ENCODE data around the gene STEAP4. TPM values are rescaled to one million over a fixed set of nuclear protein-coding genes. Genes with fewer than 3 reads are reported as not detected.

The STEAP4 gene
- total and polyA plus RNA-seq, 9 of the 15 experiments (the other 6 are each of a cell fraction or from before 2014, with no cell fraction given), result 0.07 TPM; not detected in 8

GRCh38 chr7:88305044-88305443 is 1.6 kb downstream of the STEAP4 start:
- peaks cover 2 to 15% of the 10 kb centered on the region in 2 experiments; a peak in 3 of 5 replicates for H3K27me3 ChIP-seq (ENCODE audit: control insufficient read depth in 2 of 2, insufficient read depth in 2 of 2, low read length in 2 of 2)
- no peak for FAIRE-seq
- no peak overlapping the region for H3K4me2 ChIP-seq (ENCODE audit: insufficient read depth, low read length)
- 2% methylated on average over 3 of the region's 3 CpGs for WGBS (ENCODE audit: insufficient coverage, low coverage, missing lambda C conversion rate)
- intact Hi-C loops (cut with micrococcal nuclease), result no loop called here
- H3K79me2 ChIP-seq (ENCODE audit: control insufficient read depth, insufficient read depth, low read length), result no peaks in the 10 kb centered on the region
- H3K9me1 ChIP-seq (ENCODE audit: control insufficient read depth, insufficient read depth, low read length), result no peaks in the 10 kb centered on the region
- no peaks in the 10 kb centered on the region for H4K20me1 ChIP-seq (replicated peaks; ENCODE audit: control insufficient read depth, insufficient read depth, low read length)
- TF ChIP-seq CHCHD3 (CRISPR knock-in tag; IDR thresholded peaks at IDR 0.05) (no peak), ESRRB (CRISPR knock-in tag; IDR thresholded peaks at IDR 0.05; ENCODE audit: borderline replicate concordance) (no peak), ZNF253 (CRISPR knock-in tag; conservative IDR thresholded peaks at IDR 0.05) (no peak), MAFG (tag; conservative IDR thresholded peaks at IDR 0.05) (no peak), ATF4 (CRISPR knock-in tag; IDR thresholded peaks at IDR 0.05) (no peak), ZFP1 (CRISPR knock-in tag; IDR thresholded peaks at IDR 0.05) (no peak), GATA2 (CRISPR knock-in tag; IDR thresholded peaks at IDR 0.05) (no peak), U2AF2 (optimal IDR thresholded peaks at IDR 0.05; ENCODE audit: low read depth, low read length) (no peak), CXXC5 (CRISPR knock-in tag; IDR thresholded peaks at IDR 0.05) (no peak)
- TF ChIP-seq, protein P1, sequence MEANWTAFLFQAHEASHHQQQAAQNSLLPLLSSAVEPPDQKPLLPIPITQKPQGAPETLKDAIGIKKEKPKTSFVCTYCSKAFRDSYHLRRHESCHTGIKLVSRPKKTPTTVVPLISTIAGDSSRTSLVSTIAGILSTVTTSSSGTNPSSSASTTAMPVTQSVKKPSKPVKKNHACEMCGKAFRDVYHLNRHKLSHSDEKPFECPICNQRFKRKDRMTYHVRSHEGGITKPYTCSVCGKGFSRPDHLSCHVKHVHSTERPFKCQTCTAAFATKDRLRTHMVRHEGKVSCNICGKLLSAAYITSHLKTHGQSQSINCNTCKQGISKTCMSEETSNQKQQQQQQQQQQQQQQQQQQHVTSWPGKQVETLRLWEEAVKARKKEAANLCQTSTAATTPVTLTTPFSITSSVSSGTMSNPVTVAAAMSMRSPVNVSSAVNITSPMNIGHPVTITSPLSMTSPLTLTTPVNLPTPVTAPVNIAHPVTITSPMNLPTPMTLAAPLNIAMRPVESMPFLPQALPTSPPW (CRISPR knock-in tag; IDR thresholded peaks at IDR 0.05), result no peak
- no peak for ATAC-seq
- H3K36me3 ChIP-seq (ENCODE audit: control insufficient read depth, insufficient read depth, low read length), result no peaks in the 10 kb centered on the region
- ChIA-PET CTCF (ENCODE audit: low intra/inter-chr PET ratio) (no interaction called here), POLR2A (no interaction called here)
- H3K4me1 ChIP-seq (replicated peaks in 1 of 2; ENCODE audit: control insufficient read depth in 2 of 2, insufficient read depth in 2 of 2, low read length in 2 of 2), result peaks cover 0 to 3% of the 10 kb centered on the region in 2 experiments; a peak in 1 of 5 replicates
- BruUV-seq (replicated peaks), result no TSS peak
- DNase-seq (ENCODE audit: extremely low read depth in 1 of 4, low spot score in 3 of 4), result no peak
- no peak overlapping the region for H3K9ac ChIP-seq (ENCODE audit: insufficient read depth in 1 of 2, low read depth in 2 of 2, low read length in 2 of 2)
- no peak overlapping the region for H3K4me3 ChIP-seq
- H2AFZ ChIP-seq (ENCODE audit: low read depth, low read length), result no peak overlapping the region
- H3K27ac ChIP-seq (ENCODE audit: extremely low read depth, low read depth, low read length), result no peak overlapping the region
- in situ Hi-C loops (cut with MboI), result no loop called here
- H3K9me3 ChIP-seq (replicated peaks; ENCODE audit: control insufficient read depth, insufficient read depth, low read depth, low read length), result no peaks in the 10 kb centered on the region
